Cardiac fibroblast (primary cell): ENCODE data around the gene ZFAND3.

ENCODE experiments used
- DNase-seq, 2 donors: peaks; one replicate each; pipeline versions ENCODE4 v3.0.0 to v3.0.0-alpha.2; 2010; ENCODE audit warnings: low read depth in 2 of 2
- H3K4me3 ChIP-seq, 2 donors: replicated peaks in 1 of 2; 1 replicate in 1 of 2; 2 replicates in 1 of 2; pipeline ENCODE4 v1.5.1; 2011; ENCODE audit warnings: low read depth in 2 of 2, low read length in 2 of 2, mild to moderate bottlenecking in 2 of 2, moderate library complexity in 1 of 2
- TF ChIP-seq, protein P1 (sequence below): IDR thresholded peaks from one replicate; pipeline ENCODE4 v1.5.1; 2011; ENCODE audit warnings: low read depth, mild to moderate bottlenecking, low read length, inconsistent platforms

Gene ZFAND3

DNA sequence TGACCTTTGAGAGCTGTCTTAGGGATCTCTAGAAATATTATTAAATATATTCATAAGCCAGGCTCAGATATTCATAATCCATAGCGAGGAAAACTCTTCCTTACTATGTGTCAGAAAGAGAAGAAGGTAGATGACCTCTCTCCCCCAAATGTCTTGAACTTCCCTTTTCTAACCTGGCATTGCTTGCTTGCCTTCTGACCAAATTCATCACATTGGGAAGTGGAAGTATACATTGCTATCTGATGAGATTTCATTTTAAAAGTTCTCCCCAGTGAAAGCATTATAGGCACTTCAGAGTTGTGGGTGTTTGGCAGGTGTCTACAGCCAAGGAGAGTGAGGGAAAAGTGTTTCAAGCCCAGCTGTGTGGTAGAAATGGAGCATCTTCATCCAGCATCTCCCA lies 197.3 kb downstream of the ZFAND3 start:
- H3K4me3 ChIP-seq: no peak overlapping the region
- TF ChIP-seq, protein P1, sequence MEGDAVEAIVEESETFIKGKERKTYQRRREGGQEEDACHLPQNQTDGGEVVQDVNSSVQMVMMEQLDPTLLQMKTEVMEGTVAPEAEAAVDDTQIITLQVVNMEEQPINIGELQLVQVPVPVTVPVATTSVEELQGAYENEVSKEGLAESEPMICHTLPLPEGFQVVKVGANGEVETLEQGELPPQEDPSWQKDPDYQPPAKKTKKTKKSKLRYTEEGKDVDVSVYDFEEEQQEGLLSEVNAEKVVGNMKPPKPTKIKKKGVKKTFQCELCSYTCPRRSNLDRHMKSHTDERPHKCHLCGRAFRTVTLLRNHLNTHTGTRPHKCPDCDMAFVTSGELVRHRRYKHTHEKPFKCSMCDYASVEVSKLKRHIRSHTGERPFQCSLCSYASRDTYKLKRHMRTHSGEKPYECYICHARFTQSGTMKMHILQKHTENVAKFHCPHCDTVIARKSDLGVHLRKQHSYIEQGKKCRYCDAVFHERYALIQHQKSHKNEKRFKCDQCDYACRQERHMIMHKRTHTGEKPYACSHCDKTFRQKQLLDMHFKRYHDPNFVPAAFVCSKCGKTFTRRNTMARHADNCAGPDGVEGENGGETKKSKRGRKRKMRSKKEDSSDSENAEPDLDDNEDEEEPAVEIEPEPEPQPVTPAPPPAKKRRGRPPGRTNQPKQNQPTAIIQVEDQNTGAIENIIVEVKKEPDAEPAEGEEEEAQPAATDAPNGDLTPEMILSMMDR: no peak
- DNase-seq: no peak

DNA sequence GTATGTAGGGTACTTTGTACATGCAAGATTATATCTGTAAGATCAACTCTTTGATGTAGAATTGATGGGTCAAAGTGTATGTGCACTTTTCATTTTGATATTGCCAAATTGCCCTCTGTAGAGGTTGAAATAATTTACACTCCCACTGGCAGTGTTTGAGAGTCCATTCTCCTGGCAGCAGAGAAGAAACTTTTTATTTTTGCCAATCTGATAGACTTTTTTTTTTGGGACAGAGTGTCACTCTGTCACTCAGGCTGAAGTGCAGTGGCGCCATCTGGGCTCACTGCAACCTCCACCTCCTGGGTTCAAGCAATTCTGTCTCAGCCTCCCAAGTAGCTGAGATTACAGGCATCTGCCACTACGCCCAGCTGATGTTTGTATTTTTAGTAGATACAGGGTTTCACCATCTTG lies 199.2 kb downstream of the ZFAND3 start:
- no peak overlapping the region for H3K4me3 ChIP-seq
- DNase-seq: no peak
- TF ChIP-seq, protein P1: no peak

DNA sequence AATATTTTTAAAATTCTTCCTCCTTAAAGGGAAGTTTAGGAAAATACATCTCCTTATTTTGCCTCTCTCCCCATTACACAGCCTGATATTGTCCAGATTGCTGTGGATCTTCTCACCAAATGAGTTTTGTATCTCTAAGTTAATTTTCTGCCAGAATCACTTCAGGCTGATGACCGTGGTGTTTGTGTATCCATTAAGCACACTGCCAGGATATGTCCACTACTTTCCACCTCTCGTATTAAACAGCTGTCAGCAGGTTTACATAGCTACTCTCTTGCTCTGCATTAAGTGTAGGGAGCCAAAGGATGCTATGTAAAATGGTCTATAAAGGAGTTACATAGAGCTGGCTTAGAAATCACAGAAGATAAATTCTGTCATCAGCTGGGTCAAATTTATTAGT lies 201.1 kb downstream of the ZFAND3 start:
- no peak for DNase-seq
- H3K4me3 ChIP-seq: no peak overlapping the region
- TF ChIP-seq, protein P1: no peak

DNA sequence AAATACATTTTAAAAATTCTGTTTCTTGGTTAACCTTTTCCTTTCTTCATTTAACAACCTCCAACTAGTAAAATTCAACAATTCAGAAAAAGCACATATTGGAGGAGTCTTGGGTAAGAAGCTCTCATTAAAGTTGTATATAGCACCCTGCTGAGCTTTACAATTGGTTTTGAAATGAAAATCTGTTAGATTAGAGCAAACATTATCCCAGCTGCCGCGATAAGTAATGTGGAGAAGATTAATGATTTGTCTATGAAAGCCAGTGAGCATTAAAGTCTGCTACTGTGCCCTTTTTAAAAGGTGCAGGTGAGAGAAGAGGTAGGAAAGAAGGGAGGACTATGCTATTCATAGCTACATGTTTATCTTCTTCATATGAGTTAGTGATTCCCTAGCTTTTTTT lies 201.5 kb downstream of the ZFAND3 start:
- no peak for DNase-seq
- H3K4me3 ChIP-seq: no peak overlapping the region
- TF ChIP-seq, protein P1: no peak

DNA sequence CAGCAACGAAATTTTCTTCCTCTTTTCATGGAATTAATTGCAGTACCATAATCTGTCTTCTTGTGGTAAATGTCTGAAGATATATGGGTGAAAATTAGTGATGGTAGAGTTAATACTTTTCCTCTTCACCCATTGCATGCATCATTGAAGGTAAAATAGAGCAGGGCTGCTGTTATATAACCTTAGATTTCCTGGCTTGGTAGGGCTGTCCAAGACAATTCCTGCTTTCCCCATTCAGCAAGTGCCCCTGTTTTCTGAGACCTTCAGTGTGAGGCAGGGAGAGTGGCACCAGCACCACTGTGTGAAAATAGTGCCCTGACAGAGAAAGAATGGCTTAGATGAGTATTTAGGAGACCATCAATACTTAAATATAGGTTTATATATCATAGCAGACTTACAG lies 202.0 kb downstream of the ZFAND3 start:
- no peak for DNase-seq
- TF ChIP-seq, protein P1: no peak
- H3K4me3 ChIP-seq: no peak overlapping the region

DNA sequence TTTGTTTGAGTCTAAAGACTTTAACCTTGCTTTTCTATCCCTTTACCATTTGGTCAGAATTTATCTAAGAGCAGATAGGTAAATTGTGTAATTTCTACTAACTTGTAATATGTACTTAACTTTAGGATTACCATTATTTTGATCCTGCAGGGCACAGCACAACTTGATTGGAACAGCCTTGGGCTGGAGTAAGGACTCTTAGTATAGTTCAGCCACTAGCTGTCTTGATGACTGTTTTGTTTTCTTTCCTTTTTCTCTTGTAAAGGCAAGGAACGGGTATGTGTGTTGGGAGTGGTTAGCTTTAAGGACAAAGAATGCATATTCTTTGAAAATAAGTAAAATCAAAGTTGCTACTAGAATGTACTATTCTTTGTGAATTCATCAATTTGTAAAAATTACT lies 203.2 kb downstream of the ZFAND3 start:
- H3K4me3 ChIP-seq: no peak overlapping the region
- DNase-seq: no peak
- TF ChIP-seq, protein P1: no peak

DNA sequence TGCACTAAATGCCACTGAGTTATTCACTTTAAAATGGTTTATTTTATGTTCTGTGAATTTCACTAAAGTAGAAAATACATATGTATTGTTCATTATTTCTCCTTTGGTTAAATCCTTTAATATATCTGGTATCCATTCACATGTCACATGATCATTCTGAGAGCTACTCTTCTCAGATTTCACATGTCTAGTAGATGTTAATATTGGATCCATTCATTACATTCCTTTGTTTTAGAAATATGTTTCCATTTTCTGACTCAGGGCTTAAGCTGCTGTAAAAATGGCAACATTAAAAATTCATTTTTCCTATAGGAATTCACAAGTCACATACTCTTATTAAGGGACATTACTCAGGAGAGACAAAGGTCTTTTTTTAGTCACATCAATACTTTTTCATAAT lies 205.4 kb downstream of the ZFAND3 start:
- no peak overlapping the region for H3K4me3 ChIP-seq
- TF ChIP-seq, protein P1: no peak
- DNase-seq: peak in 1 of 2 donors; percentile 47
